HG03439 (cell line): ENCODE data around the gene STAT6.
"Not testable (repeated sequence)": the region's sequence is repeated elsewhere in the genome, so short reads cannot be mapped to it uniquely, and the experiment has no call there.

Experiments used
- ATAC-seq: cut with Tn5 transposase; IDR thresholded peaks from one replicate; pipeline ENCODE4 v1.9.1; 2021; ENCODE audit warnings: mild to moderate bottlenecking, moderate library complexity; ENCODE audit not compliant: unreplicated experiment

The STAT6 gene

DNA sequence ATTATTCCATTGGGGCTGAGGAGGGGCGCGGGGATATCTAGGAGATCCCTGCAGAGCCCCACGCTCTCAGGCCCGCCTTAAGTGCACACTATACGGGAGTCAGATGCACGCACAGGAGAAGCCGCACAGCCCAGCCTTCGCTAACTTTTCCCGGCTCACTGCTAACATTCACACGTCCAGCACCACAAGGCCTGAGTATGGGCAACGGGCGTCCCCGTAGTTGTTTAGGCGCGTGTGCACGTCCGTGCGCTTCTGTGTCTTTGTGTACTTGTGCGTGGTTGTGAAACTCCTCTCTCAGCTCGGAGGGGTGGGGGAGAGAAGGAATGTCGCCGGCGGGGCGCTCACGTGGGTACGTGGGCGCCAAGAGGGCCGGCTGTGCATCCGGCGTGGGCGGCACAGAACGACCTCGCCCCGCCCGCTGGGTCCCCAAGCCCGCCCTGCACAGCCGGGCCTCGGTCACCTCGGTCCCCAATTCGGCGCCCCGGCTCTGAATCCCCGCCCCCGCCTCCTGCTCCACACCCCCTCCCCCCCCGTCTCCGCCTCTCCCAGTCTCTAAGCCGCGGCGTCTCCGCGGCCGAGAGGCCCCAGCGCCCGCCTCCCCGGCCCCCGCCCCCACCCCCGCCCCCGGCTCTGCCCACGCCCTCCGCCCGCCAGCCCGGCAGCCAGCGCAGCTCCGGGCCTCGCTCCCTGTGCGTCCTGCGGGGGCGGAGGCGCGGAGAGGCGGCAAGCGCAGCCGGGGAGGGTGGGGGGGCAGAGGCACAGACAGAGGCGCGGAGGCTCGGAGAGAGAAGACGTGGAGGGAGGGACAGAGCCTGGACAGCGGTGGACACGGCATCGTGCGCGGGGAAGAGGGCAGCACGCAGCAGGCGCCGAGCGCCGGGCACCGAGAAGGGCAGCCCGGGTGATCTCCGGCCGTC, 22.6 kb downstream of the STAT6 start, which contains the start of gene NAB2:
NAB2 (plus strand) TSS at position 761 of the 917 bp plus-strand sequence. CDS start 158 bp downstream, outside the sequence.
- ATAC-seq, result peak; percentile 53

DNA sequence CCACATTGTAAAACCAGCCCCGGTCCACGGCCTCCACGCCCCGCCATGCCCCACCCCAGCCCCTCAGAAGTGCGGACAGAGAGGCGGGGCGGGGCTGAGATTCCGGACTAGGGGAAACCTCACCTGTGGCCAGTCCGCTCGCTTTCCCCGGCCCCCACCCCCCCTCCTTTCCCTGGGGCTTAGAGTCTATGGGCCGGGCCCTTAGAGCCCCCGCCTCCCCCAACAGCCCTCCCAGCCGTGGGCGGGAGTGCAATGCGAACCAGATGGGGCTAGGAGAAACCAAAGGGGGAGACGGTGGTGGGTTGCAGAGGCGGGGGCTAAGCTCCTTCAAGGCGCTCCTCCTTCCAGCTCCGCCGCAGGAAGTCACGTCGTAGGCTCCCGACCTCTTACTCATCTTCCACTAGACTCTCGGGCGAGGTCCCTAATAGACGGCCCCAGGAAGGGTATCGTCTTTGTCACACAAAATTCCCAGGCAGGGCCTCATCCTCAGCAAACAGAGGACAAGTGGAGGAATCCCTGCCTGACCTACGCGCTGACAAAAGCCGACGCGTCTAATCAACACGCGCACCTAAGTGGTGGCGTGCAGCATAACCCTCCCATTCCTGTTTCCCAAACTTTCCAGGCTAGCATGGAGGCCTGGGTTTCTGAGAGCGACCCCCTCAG, 23.3 kb downstream of the STAT6 start:
- ATAC-seq, result peak; percentile 32

DNA sequence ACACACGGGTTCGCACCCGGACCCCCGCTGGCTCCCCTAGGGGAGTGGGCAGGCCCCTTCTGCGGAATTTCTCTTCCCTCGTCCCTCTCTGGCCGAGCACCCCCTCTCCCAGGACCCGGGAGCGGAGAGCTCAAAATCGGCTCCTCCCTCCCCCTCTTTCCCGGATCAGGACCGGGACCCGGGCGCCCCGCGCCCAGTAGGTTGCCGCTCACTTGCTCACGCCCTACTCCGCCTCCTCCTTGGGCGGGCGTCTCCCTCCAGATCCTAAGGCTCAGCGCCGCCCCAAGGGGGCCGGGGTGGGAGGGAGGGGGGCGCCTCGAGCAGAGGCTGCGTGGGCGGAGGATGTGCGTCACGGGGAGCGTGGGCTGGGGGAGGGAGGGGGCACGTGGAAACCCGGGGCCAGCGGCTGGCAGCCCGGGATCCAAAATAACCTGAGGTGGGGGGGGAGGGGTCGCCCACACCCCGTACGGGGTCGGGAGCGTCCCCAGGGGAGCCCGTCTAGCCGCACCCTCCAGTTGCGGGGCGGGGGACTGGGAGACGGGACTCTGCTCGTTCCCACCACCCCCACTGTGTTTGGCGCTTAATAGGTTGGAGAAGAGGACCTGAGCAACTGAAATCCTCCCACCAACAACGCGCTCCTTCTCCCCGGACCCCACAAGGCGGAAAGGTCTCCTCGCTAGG, 24.0 kb downstream of the STAT6 start:
- peak; percentile 33 for ATAC-seq

DNA sequence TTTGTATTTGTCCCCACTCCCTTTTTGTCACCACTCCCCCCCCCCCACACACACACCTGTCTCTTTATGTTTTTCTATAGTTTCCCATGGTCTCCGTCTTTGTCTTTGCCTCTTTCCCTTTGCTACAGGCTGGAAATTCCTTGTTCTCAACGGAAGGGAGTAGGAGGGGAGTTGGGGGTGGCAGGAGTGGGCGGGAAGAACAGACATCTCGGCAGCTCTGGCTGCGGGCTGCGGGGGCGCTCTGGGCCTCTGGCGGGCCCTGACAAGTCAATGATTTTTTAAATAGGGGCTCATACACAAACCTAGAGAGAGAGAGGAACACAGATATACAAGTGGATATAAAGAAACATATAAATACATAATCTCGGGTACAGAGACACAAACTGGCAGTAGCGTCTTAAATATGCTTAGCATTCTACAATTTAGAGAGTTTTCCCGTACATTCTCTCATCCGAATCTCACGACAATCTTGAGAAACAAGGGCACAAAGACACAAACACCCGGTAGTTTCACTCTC, 24.6 kb downstream of the STAT6 start:
- ATAC-seq, result no peak

DNA sequence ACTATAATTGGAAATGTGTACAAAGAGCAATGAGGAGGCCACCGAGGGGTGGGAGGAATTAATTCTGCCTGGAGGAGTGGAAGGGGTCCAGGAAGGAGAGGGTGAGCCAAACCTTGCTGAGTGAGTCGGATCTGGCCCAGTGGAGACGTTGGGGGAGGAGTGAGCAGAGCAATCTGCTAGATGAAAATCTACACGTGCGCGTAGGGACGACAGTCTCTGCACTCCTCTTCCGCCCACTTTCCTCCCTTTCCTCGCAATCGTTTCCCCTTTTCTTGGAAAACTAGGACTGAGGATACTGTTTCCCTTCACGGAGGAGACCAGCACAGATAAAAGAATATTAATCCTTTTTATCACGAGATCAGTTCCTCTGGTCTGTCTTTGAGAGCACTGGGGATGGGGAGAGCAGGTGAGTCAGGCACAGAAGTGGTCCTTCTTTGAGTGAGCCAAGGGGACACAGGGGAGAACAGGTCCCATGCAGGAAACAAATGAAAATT, 25.1 kb downstream of the STAT6 start:
- ATAC-seq, result no peak

DNA sequence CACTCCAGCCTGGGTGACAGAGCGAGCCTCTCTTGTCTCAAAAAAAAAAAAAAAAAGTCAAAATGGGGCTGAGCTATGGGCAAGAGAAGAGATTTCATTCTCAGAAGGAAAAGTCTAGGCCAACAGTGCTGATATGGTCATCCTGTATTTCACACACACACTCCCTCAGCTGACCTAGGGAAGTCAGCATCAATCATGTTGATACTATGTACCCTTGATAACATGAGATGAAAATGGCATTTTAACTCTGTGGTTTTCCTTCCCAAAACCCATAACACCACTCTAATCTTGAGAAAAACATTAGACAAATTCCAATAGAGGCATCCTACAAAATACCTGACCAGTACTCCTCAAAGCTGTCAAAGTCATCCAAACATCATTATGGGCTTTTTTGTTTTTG, 30.3 kb downstream of the STAT6 start:
- ATAC-seq, result no peak

DNA sequence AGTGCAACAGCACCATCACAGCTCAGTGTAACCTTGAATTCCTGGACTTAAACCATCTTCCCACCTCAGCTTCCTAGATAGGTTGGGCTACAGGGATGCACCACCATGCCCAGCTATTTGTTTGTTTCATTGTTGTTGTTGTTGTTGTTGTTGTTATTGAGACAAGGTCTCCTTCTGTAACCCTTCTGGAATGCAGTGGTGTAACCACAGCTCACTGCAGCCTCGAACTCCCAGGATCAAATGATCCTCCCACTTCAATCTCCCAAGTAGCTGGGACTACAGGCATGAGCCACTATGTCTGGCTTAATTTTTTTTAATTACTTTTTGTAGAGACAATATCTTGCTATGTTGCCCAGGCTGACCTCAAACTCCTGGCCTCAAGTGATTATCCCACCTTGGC, 31.3 kb downstream of the STAT6 start:
- no peak for ATAC-seq

DNA sequence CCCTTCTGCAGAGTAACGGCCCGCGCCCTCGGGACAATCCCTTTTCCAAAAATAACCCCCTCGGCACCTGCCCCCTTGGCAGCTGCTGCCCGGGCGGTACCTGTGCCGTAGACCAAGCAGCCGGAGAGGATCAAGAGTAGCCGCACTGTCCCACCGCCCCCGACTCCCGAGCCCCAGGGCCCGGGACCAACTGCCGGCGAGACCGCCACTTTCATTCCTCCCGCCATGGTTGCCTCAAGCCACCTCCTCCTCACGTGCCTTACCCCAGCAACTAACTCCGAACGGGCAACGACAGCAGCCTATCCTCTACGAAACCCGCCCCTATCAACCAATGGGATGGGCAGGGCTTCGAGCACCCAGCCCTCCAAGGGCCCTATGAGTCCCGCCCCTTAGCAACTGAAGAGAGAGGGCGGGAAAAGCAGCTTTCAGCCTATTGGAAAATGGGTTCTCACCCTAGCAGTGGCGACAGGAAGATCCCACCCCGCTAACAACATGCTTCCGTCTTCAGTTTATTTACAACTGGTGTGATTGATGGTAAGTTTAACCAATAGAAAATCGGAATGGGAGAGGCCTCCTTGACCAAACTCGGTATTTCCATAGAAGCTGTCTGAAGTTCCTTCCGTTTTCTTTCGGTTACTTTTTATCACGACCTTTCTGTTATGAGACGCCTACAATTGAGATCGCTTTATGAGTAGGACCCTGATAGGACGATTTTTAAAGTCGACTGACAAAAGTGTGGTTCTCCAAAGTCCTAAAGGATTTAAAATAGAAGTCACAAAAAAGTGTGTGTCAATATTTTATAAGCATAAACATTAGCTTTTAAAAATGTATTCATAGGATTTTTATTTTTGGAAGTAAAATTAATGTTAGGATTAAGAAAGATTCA, 32.4 kb downstream of the STAT6 start, which contains the start of gene NEMP1:
NEMP1 (minus strand) TSS at position 273 of the 886 bp plus-strand sequence; CDS start at position 227, 46 bp downstream.
- ATAC-seq, result peak; percentile 96

DNA sequence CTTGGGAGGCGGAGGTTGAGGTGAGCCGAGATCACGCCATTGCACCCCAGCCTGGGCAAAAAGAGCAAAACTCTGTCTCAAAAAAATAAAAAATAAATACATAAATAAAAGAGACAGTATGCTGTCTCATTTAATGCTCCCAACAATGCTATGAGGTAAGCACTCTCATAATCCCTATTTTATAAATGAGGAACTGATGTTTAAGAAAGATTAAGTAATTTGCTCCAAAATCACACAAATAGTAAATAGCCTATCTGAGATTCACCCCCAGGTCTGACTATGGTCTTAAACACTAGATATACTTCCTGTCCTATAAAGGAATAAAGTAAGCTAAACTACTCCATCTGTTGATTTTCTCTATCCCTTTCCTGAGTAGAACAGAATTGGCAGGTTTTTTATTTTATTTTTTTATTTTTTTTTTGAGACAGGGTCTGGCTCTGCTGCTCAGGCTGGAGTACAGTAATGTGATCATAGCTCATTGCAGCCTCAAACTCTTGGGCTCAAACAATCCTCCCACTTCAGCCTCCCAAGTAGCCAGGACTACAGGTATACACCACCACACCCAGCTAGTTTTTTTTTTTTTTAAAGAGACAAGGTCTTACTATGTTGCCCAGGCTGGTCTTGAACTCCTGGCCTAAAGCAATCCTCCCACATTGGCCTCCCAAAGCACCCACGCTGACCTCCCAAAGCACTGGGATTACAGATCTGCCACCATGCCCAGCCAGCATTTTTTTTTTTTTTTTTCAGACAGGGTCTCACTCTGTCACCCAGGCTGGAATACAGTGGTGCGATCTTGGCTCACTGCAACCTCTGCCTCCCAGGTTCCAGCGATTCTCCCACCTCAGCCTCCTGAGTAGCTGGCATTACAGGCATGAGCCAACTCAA, 37.4 kb downstream of the STAT6 start:
- not testable (repeated sequence) for ATAC-seq

DNA sequence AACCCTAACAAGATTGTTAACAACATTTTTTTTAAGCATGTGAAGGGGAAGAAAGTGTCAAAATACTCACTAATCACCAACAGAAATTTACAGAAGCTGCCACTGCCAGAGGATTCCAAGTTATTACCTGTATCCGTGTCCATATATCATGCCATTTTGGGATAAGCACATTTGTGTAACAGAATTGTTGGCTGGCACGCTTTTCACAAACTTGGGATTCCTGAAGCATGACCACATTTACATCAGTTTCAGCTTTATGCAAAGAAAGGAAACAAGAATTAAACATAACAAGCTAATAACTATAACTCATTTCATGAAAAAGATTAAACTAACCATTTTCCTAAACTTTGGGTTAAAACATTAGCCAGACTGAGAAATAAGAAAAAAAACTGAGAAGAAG, 38.5 kb downstream of the STAT6 start:
- no peak for ATAC-seq

DNA sequence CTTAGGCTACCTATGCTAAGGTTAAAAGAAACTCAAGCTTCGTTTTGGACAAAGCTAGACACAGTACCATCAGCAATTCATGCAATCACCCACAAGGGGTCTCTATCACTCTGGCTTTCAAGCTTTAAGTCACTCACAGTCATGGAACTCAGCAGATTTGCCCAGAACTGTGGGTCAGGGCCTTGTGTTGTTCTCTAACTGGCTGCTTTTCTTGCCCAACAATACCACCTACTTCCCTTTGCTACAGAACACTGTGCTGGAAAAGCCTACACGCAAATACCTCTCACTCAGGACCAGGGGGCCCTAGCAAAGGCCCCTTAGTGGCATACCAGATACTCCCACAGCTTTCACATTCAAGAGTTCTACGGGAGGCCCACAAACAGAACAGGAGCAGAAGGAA, 41.6 kb downstream of the STAT6 start:
- ATAC-seq, result peak; percentile 75

DNA sequence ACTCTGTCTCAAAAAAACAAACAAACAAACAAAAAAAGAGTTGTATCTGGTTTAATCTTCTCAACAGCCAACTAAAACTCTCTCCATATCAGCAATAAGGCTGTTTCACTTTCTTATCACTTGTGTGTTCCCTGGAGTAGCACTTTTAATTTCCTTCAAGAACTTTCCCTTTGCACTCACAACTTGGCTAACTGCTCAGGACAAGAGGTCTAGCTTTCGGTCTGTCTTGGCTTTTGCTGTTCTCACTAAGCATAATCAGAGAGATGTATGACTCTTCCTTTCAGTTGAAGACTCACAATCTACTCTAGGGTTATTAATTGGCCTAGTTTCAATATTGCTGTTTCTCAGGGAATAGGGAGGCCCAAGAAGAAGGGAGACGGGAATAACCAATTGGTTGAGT, 44.9 kb downstream of the STAT6 start:
- no peak for ATAC-seq

DNA sequence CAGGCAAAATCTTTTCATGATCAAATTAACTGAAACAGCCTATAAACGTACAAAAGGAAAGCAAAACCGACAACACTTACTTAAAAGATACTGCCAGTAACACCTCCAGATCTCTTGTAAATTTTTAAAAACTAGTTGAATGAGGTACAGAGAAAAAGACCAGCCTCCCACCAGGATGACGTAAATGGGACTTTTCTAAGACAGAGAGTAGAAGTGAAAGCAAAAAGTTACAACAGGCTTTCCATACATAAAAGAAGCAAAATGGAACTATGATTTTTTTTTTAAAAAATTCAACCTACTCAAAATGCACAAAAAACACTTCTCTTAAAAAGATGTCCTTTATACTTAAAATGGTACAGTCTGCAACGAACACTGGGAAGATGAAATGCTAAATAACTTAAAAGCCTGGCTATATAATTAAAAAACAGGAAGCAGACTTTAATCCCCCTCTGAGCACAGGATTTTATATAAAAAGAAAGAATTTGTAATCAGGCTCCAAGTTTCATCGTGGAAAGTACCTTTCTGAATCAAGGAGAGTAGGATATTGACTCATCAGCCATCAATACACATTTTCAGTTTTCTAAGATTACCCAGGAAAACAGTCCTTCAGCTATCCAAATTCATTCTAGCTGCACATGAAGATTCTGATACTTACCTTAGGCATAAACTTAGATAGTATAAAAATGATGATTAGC, 47.0 kb downstream of the STAT6 start:
- ATAC-seq, result peak; percentile 77

DNA sequence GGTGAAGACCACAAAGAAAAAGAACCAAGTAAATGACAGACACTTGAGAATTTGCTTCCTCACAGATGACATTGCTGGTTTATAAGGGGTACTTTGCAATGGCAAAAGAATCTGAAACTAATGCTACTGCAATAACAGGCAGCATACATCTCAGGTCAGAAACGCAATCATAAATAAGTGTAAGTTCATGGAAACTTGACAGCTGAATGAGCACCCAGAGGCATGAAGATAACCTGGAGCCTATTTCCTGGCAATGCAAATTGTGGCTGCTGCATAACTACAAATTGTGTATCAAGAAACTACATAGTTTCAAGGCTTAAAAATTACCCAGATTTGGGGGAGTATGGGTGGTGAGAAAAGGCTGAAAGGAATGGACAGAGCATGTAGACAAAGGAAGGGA, 52.7 kb downstream of the STAT6 start:
- ATAC-seq, result no peak

DNA sequence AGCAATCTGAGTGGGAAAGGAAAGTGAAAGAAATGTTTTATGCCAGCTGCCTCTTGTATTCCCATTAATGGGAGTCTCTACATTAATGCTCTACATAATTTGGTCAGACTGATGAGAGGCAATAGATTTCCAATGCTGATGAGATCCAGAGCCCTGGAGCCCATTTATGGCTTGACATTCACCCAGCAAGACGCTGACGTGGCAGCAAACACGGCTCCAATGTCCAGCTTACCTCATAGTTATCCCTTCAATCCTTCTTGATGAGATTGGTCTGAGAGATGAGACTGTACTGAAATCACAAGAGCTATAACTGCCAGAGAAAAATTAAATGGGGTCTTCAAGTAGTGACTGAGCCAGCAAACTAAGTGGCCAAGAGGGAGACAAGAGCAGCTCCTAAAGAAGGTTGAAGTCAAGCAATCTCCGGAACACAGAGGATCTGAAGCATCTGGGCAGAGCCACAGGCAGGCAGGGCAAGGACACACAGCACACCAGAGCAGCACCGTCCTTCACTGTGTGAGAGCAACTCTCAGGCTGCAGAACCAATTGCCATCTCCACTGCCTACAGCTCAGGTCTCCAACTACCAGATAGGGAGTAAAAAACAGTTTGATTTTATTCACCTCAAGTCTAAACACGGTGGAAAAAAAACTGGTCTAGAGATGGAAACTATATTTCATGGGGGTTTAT, 54.0 kb downstream of the STAT6 start:
- no peak for ATAC-seq

DNA sequence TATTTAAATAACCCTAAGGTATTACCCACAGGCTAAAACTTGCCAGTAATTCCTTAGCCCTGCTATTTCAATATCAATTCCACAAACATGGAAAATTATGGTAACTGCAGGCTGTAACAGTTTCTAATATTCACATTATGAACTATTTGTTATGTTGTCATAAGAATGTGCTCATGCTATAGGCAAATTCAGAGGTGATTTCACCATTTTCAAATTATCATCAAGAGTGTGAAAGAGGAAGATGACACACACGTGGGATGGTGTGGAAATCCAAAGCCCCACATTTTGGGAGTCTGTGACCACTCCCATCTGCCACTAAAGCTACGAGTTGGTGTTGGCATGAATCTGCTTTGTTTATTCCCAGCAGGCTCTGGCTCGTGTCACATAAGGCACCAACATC, 55.3 kb downstream of the STAT6 start:
- ATAC-seq, result no peak

DNA sequence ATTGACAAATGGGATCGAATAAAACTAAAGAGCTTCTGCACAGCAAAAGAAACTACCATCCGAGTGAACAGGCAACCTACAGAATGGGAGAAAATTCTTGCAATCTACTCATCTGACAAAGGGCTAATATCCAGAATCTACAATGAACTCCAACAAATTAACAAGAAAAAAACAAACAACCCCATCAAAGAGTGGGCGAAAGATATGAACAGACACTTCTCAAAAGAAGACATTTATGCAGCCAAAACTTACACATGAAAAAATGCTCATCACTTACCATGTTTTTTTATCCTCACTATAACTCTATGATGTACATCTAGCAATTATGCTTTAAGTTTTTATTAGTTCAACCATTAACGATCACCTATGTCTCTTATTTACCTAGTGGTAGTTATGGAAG, 57.3 kb downstream of the STAT6 start:
- ATAC-seq, result not testable (repeated sequence)

DNA sequence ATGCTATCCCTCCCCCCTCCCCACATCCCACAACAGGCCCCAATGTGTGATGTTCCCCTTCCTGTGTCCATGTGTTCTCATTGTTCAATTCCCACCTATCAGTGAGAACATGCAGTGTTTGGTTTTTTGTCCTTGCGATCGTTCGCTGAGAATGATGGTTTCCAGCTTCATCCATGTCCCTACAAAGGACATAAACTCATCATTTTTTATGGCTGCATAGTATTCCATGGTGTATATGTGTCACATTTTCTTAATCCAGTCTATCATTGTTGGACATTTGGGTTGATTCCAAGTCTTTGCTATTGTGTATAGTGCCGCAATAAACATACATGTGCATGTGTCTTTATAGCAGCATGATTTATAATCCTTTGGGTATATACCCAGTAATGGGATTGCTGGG, 58.0 kb downstream of the STAT6 start:
- ATAC-seq, result not testable (repeated sequence)
